GM23338 (cell line): ENCODE results near the gene JAKMIP2. TPM values are rescaled to one million over a fixed set of nuclear protein-coding genes. Genes with fewer than 3 reads are reported as not detected.

Experiments
- ATAC-seq: fragments of 200-7000 bp; cut with Tn5 transposase; 3 replicates; pipeline ENCODE4 v1.9.1; 2020
- DNase-seq: peaks from one replicate; pipeline ENCODE4 v3.0.0-alpha.2; 2015; ENCODE audit warnings: low spot score
- H2AFZ ChIP-seq: fragments of 200-600 bp; sonication (generic); 2 replicates; pipeline ENCODE4 v1.8.0; 2016; ENCODE audit warnings: antibody characterized with exemption, mild to moderate bottlenecking, moderate library complexity
- H3F3A ChIP-seq: fragments of 200-600 bp; sonication (generic); replicated peaks from 2 replicates; pipeline ENCODE4 v1.8.0; 2017; ENCODE audit warnings: antibody characterized with exemption, mixed run types, low read depth
- H3K27ac ChIP-seq: fragments of 200-600 bp; sonication (generic); 2 replicates; pipeline ENCODE4 v1.6.1; 2016; ENCODE audit warnings: low read depth
- H3K27me3 ChIP-seq: fragments of 200-600 bp; sonication (generic); 2 replicates; pipeline ENCODE4 v1.8.0; 2016; ENCODE audit warnings: mild to moderate bottlenecking, mixed run types, moderate library complexity; ENCODE audit not compliant: insufficient read depth
- H3K36me3 ChIP-seq: fragments of 200-600 bp; sonication (generic); 2 replicates; pipeline ENCODE4 v1.8.0; 2016; ENCODE audit warnings: mild to moderate bottlenecking; ENCODE audit not compliant: insufficient read depth
- H3K4me1 ChIP-seq: fragments of 200-600 bp; sonication (generic); 2 replicates; pipeline ENCODE4 v1.8.0; 2016; ENCODE audit warnings: mild to moderate bottlenecking, moderate library complexity; ENCODE audit not compliant: insufficient read depth
- H3K4me2 ChIP-seq: fragments of 200-600 bp; sonication (generic); 2 replicates; pipeline ENCODE4 v1.7.1; 2017; ENCODE audit warnings: mixed run types
- H3K4me3 ChIP-seq: fragments of 200-600 bp; sonication (generic); 2 replicates; pipeline ENCODE4 v1.6.1; 2016; ENCODE audit warnings: mixed run types
- H3K79me2 ChIP-seq: fragments of 200-600 bp; sonication (generic); replicated peaks from 2 replicates; pipeline ENCODE4 v1.8.0; 2017; ENCODE audit warnings: mild to moderate bottlenecking; ENCODE audit not compliant: insufficient read depth
- H3K9me2 ChIP-seq: fragments of 200-600 bp; sonication (generic); 2 replicates; pipeline ENCODE4 v1.8.0; 2017; ENCODE audit not compliant: insufficient read depth
- H4K20me1 ChIP-seq: fragments of 200-600 bp; sonication (generic); replicated peaks from 2 replicates; pipeline ENCODE4 v1.8.0; 2017; ENCODE audit warnings: mild to moderate bottlenecking; ENCODE audit not compliant: insufficient read depth
- H3K27ac Mint-ChIP-seq: 2 replicates; pipeline ENCODE4 v1.8.0; 2020; ENCODE audit warnings: inconsistent platforms, mild to moderate bottlenecking, moderate library complexity, mixed read lengths
- H3K27me3 Mint-ChIP-seq: 3 replicates; pipeline ENCODE4 v1.8.0; 2022; ENCODE audit warnings: low read depth, mild to moderate bottlenecking, moderate library complexity, mixed read lengths, inconsistent platforms; ENCODE audit not compliant: insufficient read depth, poor library complexity
- H3K36me3 Mint-ChIP-seq: 3 replicates; pipeline ENCODE4 v1.8.0; 2021; ENCODE audit warnings: low read depth, mild to moderate bottlenecking, inconsistent platforms, moderate library complexity, mixed read lengths
- H3K4me1 Mint-ChIP-seq: 3 replicates; pipeline ENCODE4 v1.8.0; 2020; ENCODE audit warnings: mild to moderate bottlenecking, inconsistent platforms, mixed read lengths
- H3K4me3 Mint-ChIP-seq: 3 replicates; pipeline ENCODE4 v1.8.0; 2021; ENCODE audit warnings: moderate library complexity, mild to moderate bottlenecking, inconsistent platforms, mixed read lengths
- H3K9me3 Mint-ChIP-seq: 3 replicates; pipeline ENCODE4 v1.8.0; 2020; ENCODE audit warnings: moderate library complexity, mild to moderate bottlenecking, inconsistent platforms, mixed read lengths
- CREB1 ChIP-seq: fragments of 250-450 bp; sonication (Bioruptor Pico); IDR thresholded peaks from 2 replicates; pipeline ENCODE4 v1.5.0; 2020; ENCODE audit warnings: low read depth, mild to moderate bottlenecking, moderate library complexity
- CTCF ChIP-seq, 2 experiments: fragments of 200-600 bp in 1 of 2; sonication (generic) in 1 of 2; conservative IDR thresholded peaks; 2 replicates each; pipeline versions ENCODE4 v1.5.1 to v1.6.1; 2016 to 2017; ENCODE audit warnings: antibody characterized with exemption in 2 of 2, low read depth in 2 of 2, mild to moderate bottlenecking in 2 of 2, moderate library complexity in 1 of 2
- ETS1 ChIP-seq: IDR thresholded peaks from 2 replicates; pipeline ENCODE4 v1.6.1; 2016; ENCODE audit warnings: antibody characterized with exemption
- EZH2 ChIP-seq: fragments of 200-600 bp; sonication (generic); IDR thresholded peaks from one replicate; pipeline ENCODE4 v1.8.0; 2017; ENCODE audit warnings: antibody characterized with exemption, mild to moderate bottlenecking, low read depth; ENCODE audit not compliant: unreplicated experiment
- EZH2phosphoT487 ChIP-seq: fragments of 200-600 bp; sonication (generic); IDR thresholded peaks from one replicate; pipeline ENCODE4 v1.8.1; 2018; ENCODE audit warnings: antibody characterized with exemption; ENCODE audit not compliant: unreplicated experiment
- JUNB ChIP-seq: IDR thresholded peaks from one replicate; pipeline ENCODE4 v1.6.1; 2016; ENCODE audit warnings: antibody characterized with exemption; ENCODE audit not compliant: unreplicated experiment
- NANOG ChIP-seq: IDR thresholded peaks from 2 replicates; pipeline ENCODE4 v1.6.1; 2016; ENCODE audit warnings: antibody characterized with exemption, borderline replicate concordance
- POLR2AphosphoS5 ChIP-seq: IDR thresholded peaks from 2 replicates; pipeline ENCODE4 v1.6.1; 2016; ENCODE audit warnings: antibody characterized with exemption, low read depth
- REST ChIP-seq: IDR thresholded peaks from one replicate; pipeline ENCODE4 v1.6.1; 2018; ENCODE audit warnings: antibody characterized with exemption; ENCODE audit not compliant: unreplicated experiment
- STAT1 ChIP-seq: IDR thresholded peaks from one replicate; pipeline ENCODE4 v1.6.1; 2016; ENCODE audit warnings: antibody characterized with exemption; ENCODE audit not compliant: unreplicated experiment
- ZNF114 ChIP-seq: fragments of 250-450 bp; sonication (Bioruptor Pico); IDR thresholded peaks from 2 replicates; pipeline ENCODE4 v1.5.0; 2020; ENCODE audit warnings: mild to moderate bottlenecking, moderate library complexity
- ZNF331 ChIP-seq: fragments of 250-450 bp; sonication (Bioruptor Pico); IDR thresholded peaks from 2 replicates; pipeline ENCODE4 v1.5.0; 2020; ENCODE audit warnings: low read depth, mild to moderate bottlenecking, moderate library complexity
- ZNF462 ChIP-seq: fragments of 250-450 bp; sonication (Bioruptor Pico); IDR thresholded peaks from 2 replicates; pipeline ENCODE4 v1.5.0; 2020; ENCODE audit warnings: mild to moderate bottlenecking, moderate library complexity
- polyA plus RNA-seq: library from polyadenylated mRNA; unstranded; fragments of >200 nt; fragmentation: Nextera tagmentation; extraction: Ambion mirVana; gene quantifications from 2 replicates; pipeline ENCODE4 v1.2.1, GENCODE V29; 2016
- total RNA-seq: library from RNA; depleted of rRNA; stranded (reverse); fragments of >200 nt; shearing (Covaris generic); gene quantifications from 2 replicates; pipeline ENCODE4 v1.2.3, GENCODE V29; 2014

Gene JAKMIP2
- total and polyA plus RNA-seq, 2 experiments from 2014 or later: 20.5 to 27.2 TPM

GRCh38 chr5:147805030-147805454 lies 22.5 kb upstream of the JAKMIP2 start:
- no peaks in the 10 kb centered on the region for H3K36me3 ChIP-seq
- no peaks in the 10 kb centered on the region for H3K27me3 ChIP-seq
- H3K4me3 ChIP-seq: no peak overlapping the region
- Mint-ChIP-seq H3K9me3 (no peaks in the 10 kb centered on the region), H3K27ac (no peak overlapping the region), H3K4me1 (peaks cover 4% of the 10 kb centered on the region; the same call in 2 of the 3 replicates), H3K27me3 (no peaks in the 10 kb centered on the region), H3K36me3 (no peaks in the 10 kb centered on the region), H3K4me3 (no peak overlapping the region)
- no peak for TF ChIP-seq ZNF331 (CRISPR knock-in tag)
- TF ChIP-seq JUNB: no peak
- TF ChIP-seq EZH2: no peak
- TF ChIP-seq REST: no peak
- TF ChIP-seq STAT1: no peak
- no peak for TF ChIP-seq ZNF462 (CRISPR knock-in tag)
- no peak for TF ChIP-seq CTCF (conservative IDR thresholded peaks at IDR 0.05; ENCODE audit: low read depth in 2 of 2)
- no peak for TF ChIP-seq CREB1 (CRISPR knock-in tag)
- no peak for TF ChIP-seq NANOG
- no peak for TF ChIP-seq EZH2phosphoT487
- no peak for TF ChIP-seq ETS1
- no peak for TF ChIP-seq POLR2AphosphoS5
- no peak for TF ChIP-seq ZNF114 (CRISPR knock-in tag)
- no peaks in the 10 kb centered on the region for H3K79me2 ChIP-seq
- no peaks in the 10 kb centered on the region for H4K20me1 ChIP-seq
- ATAC-seq: no peak
- H3K27ac ChIP-seq: no peak overlapping the region
- H3K4me1 ChIP-seq: peaks cover 14% of the 10 kb centered on the region
- H3K4me2 ChIP-seq: no peak overlapping the region
- DNase-seq: no peak
- H3K9me2 ChIP-seq: no peaks in the 10 kb centered on the region
- H2AFZ ChIP-seq: no peak overlapping the region
- no peaks in the 10 kb centered on the region for H3F3A ChIP-seq
